Lower lobe of right lung (tissue), 2 donors: Measurements from ENCODE around the gene SSX4B. TPM values are rescaled to one million over a fixed set of nuclear protein-coding genes. Genes with fewer than 3 reads are reported as not detected.
"Not testable (repeated sequence)": the region's sequence is repeated elsewhere in the genome, so short reads cannot be mapped to it uniquely, and the experiment has no call there.

ENCODE experiments used
- ATAC-seq, 2 donors: fragments of 200-7000 bp; cut with Tn5 transposase; one replicate each; pipeline ENCODE4 v1.9.1; 2020 to 2022; ENCODE audit warnings: mild to moderate bottlenecking in 2 of 2, moderate library complexity in 2 of 2
- DNase-seq: peaks from one replicate; pipeline ENCODE4 v3.0.0-alpha.2; 2020
- H3K27ac ChIP-seq: fragments of 200-600 bp; one replicate; pipeline ENCODE4 v1.8.0; 2022
- H3K27me3 ChIP-seq: fragments of 200-600 bp; one replicate; pipeline ENCODE4 v1.8.0; 2022; ENCODE audit warnings: low read depth
- H3K36me3 ChIP-seq: fragments of 200-600 bp; one replicate; pipeline ENCODE4 v1.8.0; 2022; ENCODE audit warnings: mild to moderate bottlenecking
- H3K4me1 ChIP-seq: fragments of 200-600 bp; one replicate; pipeline ENCODE4 v1.8.0; 2022
- H3K4me3 ChIP-seq: fragments of 200-600 bp; one replicate; pipeline ENCODE4 v1.8.0; 2022; ENCODE audit warnings: mild to moderate bottlenecking
- H3K9me3 ChIP-seq: fragments of 200-600 bp; one replicate; pipeline ENCODE4 v1.8.0; 2022
- CTCF ChIP-seq: fragments of 200-600 bp; IDR thresholded peaks from one replicate; pipeline ENCODE4 v1.8.0; 2022; ENCODE audit warnings: antibody characterized with exemption, mild to moderate bottlenecking
- intact Hi-C: fragments of 100-400 bp; cut with DNase I; formaldehyde crosslinking; loops from one replicate; pipeline ENCODE4 v1.11.0; 2022
- long read RNA-seq: library from polyadenylated mRNA; unstranded; transcript quantifications from one replicate; pipeline ENCODE4 v2.0.0, GENCODE V29; 2021
- total RNA-seq: library from RNA; stranded (reverse); fragmentation: NEBNext Ultra II Directional; extraction: Animal tissue kit (Norgen Biotek cat#: 25700); gene quantifications from one replicate; pipeline ENCODE4 v1.2.1, GENCODE V29; 2021
- donor health status: DM: no; HTN: yes; CAD: no; lungs with severe emphysema.

SSX4B gene
- not detected for total RNA-seq
- long read RNA-seq: 0 reads

GRCh38 chrX:48411860-48412259 lies at the start of gene SSX4B:
Gene SSX4B, minus strand, starts transcription at chrX:48411960. Its CDS starts 588 bp downstream, at chrX:48411372.
- H3K9me3 ChIP-seq, H3K4me3 ChIP-seq, H3K27ac ChIP-seq, H3K27me3 ChIP-seq, H3K4me1 ChIP-seq, DNase-seq, intact Hi-C loops, ATAC-seq, H3K36me3 ChIP-seq: not testable (repeated sequence)

- no peaks in the 10 kb centered on the region for H3K9me3 ChIP-seq
- intact Hi-C loops: no loop called here
- no peaks in the 10 kb centered on the region for H3K27me3 ChIP-seq
- DNase-seq (no peak), ATAC-seq (no peak)
- H3K4me3 ChIP-seq: no peak overlapping the region
- no peaks in the 10 kb centered on the region for H3K4me1 ChIP-seq
- H3K27ac ChIP-seq: no peak overlapping the region
- no peaks in the 10 kb centered on the region for H3K36me3 ChIP-seq
- no peak for TF ChIP-seq CTCF
Observed at GRCh38 chrX:48460606-48461005, 48.8 kb upstream of the SSX4B start.

- Histone ChIP-seq H3K9me3 (no peaks in the 10 kb centered on the region), H3K4me1 (no peaks in the 10 kb centered on the region), H3K27ac (no peak overlapping the region), H3K4me3 (no peak overlapping the region), H3K27me3 (no peaks in the 10 kb centered on the region), H3K36me3 (no peaks in the 10 kb centered on the region)
- no peak for TF ChIP-seq CTCF
- intact Hi-C loops: no loop called here
- no peak for DNase-seq
- ATAC-seq: no peak
Observed at GRCh38 chrX:48460031-48460430, 48.3 kb upstream of the SSX4B start.

GRCh38 chrX:48459483-48459882 lies 47.7 kb upstream of the SSX4B start:
- ATAC-seq: no peak
- Histone ChIP-seq H3K4me3 (no peak overlapping the region), H3K27ac (no peak overlapping the region), H3K4me1 (no peaks in the 10 kb centered on the region), H3K36me3 (no peaks in the 10 kb centered on the region), H3K9me3 (no peaks in the 10 kb centered on the region), H3K27me3 (no peaks in the 10 kb centered on the region)
- intact Hi-C loops: no loop called here
- no peak for DNase-seq
- no peak for TF ChIP-seq CTCF

- H3K9me3 ChIP-seq: no peaks in the 10 kb centered on the region
- TF ChIP-seq CTCF: no peak
- intact Hi-C loops: no loop called here
- H3K4me1 ChIP-seq: no peaks in the 10 kb centered on the region
- H3K36me3 ChIP-seq: no peaks in the 10 kb centered on the region
- no peaks in the 10 kb centered on the region for H3K27me3 ChIP-seq
- ATAC-seq: no peak
- H3K27ac ChIP-seq: no peak overlapping the region
- no peak for DNase-seq
- H3K4me3 ChIP-seq: no peak overlapping the region
Observed at GRCh38 chrX:48458711-48459110, 47.0 kb upstream of the SSX4B start.

GRCh38 chrX:48456628-48457331 lies 45.0 kb upstream of the SSX4B start:
- ATAC-seq: no peak
- intact Hi-C loops: no loop called here
- no peak overlapping the region for H3K27ac ChIP-seq

More at GRCh38 chrX:48456628-48457331, 45.0 kb upstream of the SSX4B start:
- Histone ChIP-seq H3K4me1 (no peaks in the 10 kb centered on the region), H3K9me3 (no peaks in the 10 kb centered on the region), H3K4me3 (no peak overlapping the region), H3K27me3 (no peaks in the 10 kb centered on the region), H3K36me3 (no peaks in the 10 kb centered on the region)
- no peak for TF ChIP-seq CTCF
- DNase-seq: no peak
